Measurements from ENCODE around the gene TNN.
A peak's percentile ranks its signal among the peaks of the same experiment; 100 is the strongest.

TNN gene

DNA sequence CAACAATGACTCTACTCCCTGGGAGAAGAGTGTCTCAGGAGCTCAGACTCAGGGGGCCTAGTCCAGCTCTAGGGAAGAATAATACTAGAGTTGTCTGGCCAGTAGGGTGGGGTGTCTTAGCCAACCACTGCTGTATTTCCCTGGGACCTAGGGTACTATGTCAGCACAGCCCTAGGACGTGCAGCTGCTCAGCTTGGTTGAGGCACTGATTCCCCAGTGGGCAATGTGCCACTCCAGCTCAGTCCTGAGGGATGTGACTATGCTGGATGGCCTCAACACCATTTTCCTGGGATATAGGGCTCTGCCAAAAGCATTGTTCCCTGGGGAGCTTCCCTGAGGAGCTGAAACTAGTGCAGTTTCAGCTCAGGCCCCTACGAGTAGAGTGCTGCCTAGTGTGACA lies 47.4 kb downstream of the TNN start:
- DNase-seq = no peak

DNA sequence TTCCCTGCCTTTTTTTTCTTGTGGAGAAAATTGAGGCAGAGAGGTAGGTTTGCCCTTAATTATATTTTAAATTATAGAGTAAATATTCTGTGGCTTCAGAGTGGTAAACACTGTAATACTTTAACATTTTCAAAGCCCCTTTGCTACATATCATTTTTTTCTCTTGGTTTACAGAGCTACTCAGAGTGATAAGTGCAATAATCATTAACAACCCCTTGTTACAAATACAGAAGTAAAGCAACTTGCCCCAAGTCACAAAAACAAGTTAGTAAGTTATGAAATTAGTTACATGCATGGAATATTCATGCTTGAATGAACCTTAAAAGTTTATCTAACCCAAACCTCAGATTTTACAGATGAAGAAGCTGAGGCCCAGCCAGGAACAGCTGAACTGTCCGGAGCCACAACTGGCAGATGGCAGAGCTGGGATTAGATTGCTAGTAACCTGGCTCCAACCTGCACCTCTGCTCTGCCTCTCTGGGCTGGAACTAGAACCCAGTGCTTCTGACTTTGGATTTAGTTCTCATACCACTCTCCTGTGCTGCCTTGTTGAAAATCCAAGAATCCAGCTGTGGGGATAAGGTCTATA lies 48.7 kb downstream of the TNN start:
- DNase-seq = no peak

DNA sequence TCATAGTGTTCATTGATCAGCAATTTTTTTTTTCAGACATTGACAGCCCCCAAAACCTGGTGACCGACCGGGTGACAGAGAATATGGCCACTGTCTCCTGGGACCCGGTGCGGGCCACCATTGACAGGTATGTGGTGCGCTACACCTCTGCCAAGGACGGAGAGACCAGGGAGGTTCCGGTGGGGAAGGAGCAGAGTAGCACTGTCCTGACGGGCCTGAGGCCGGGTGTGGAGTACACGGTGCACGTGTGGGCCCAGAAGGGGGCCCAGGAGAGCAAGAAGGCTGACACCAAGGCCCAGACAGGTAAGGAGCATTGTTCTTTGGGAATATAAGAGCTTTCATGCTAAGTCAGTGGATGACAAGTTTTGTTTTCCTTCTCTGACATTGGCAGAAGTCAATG lies 49.3 kb downstream of the TNN start:
- no peak for DNase-seq

DNA sequence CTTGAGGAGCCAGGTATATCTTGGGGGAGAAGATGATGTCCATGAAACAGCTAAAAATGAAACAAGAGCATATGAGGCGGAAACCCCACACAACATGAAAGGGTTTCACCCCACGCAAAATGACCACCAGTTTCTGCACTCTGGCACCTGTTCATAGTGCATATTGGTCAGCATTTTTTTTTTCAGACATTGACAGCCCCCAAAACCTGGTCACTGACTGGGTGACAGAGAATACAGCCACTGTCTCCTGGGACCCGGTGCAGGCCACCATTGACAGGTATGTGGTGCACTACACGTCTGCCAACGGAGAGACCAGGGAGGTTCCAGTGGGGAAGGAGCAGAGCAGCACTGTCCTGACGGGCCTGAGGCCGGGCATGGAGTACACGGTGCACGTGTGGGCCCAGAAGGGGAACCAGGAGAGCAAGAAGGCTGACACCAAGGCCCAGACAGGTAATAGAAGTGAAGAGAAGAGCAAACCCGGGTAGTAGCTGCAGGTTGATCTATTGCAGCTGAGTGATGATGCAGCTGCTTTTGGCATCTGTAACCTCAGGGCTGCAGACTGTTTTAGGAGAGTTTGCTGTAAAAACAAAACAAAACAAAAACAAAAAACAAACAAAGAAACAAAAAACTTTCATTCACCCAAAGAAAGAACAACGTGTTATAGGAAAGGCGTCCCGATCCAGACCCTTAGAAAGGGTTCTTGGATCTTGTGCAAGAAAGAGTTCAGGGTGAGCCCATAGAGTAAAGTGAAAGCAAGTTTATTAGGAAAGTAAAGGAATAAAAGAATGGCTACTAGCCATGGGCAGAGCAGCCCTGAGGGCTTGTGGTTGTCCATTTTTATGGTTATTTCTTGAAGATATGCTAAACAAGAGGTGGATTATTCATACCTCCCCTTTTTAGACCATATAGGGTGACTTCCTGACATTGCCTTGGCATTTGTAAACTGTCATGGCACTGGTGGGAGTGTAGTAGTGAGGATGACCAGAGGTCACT lies 51.0 kb downstream of the TNN start:
- DNase-seq = no peak

DNA sequence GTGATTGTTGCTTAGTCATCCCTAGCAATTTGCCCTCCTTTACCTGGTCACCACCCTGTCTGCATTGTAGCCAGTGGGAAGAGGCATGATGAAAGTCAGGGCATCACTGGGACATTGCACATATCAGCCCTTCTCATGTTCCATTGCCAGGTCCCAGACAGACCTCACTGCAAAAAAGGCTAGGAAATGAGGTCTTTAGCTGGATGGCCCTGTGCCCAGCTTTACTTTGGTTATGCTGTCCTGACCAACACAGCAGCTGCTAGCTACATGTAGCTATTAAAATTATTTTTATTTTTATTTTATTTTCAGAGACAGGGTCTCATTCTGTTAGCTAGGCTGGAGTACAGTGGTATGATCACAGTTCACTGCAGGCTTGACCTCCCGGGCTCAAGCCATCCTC lies 52.9 kb downstream of the TNN start:
- DNase-seq = no peak

DNA sequence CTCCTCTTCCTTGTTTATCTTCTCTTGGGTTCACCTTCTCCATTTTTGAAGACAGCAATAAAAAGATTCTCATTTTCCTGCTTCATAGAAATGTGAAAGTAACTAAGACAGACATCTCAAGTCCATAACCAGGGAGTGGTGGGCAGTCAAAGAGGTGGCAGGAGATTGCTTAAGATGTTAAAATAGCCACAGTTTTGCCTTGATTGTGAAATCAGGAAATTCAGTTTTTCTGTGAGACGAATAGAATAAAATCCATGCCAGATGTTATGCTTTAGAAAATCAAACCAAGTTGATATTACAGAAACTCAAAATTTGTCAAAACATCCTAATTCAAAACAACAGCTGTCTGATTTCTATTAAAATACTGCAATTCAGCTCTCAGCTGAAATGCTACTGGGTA lies 57.2 kb downstream of the TNN start:
- DNase-seq = no peak

DNA sequence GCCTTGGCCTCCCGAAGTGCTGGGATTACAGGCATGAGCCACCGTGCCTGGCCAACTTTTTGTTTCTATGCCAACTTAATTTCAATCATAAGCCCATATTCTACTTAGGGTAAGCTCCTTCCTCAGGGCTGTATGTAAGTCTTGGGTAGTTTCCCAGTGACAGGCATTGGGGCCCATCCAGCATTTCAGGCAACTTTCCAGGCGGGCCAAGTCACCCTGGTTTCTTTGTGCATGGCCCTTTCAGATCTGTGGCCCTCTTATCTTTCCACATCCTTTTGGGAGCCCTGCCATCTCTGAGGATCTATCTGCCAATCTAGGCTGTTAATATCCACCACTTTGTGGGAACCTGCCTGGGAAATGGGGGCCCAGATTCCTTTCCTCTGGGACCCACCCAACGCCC lies 58.7 kb downstream of the TNN start:
- no peak for DNase-seq

DNA sequence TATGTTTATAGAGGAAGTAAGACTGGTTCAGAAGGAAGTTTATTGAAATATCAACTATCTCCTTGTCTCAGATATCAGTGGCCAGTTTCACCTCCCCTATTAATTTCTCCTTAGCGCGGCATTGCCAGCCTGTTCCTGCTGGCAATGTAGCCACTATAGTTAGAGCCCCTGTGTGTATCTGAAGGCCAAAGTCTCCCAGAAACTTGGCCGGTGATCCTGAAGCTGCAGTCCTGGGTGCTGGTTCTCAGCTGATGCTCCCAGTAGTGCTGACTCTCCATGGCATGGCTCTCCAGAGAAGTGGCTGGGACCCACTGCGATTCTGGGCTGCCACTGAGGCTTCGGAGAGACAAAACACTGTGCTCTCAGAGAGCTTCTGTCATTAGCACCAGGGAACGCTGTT lies 59.9 kb downstream of the TNN start:
- no peak for DNase-seq

DNA sequence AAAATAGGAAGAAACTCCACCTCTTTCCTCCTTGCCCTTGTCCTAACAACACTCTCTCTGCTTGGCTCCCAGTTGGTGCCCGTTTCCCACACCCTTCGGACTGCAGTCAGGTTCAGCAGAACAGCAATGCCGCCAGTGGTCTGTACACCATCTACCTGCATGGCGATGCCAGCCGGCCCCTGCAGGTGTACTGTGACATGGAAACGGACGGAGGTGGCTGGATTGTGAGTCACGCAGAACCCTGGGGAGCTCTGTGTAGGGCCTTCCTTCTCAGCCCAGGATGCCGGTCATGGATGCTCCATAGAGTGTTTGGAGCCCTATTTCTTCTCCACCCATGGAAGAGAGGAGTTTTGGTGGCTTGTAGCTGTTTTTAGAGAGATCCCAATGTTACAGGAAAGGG lies 60.9 kb downstream of the TNN start:
- DNase-seq = no peak

DNA sequence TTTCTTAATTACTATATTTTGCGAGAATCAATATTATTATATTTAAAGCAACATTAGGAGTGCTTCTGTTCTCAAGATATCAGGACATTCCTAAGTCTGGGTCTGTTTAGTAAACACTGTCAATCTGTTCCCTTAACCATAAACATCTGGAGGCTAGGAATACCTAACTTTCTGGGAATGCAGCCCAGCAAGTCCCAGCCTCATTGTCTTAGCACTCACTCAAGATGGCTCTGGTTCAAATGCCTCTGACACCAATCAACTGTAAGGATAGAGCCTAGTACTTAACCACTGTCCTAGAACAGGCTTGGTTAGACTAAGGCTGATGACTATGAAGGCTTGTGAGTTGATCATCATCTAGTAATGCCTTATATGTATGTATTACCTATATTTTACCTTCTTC lies 61.5 kb downstream of the TNN start:
- no peak for DNase-seq

DNA sequence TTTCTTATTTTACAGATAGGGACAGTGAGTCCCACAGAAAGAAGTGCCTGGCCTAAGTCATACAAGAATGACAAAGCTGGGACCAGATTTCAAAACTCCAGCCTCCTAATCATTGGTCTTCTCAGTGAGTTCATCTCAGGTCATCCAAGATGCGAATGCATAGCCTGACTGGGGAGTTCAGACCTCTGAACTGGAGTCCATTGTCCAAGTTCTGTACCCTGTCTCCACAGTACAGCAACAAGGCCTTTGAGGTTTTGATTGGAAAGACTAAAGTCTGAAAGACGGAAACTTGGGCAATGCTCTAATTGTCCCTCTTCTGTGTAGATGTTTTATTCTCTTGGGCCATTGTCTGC lies 62.0 kb downstream of the TNN start:
- no peak for DNase-seq

DNA sequence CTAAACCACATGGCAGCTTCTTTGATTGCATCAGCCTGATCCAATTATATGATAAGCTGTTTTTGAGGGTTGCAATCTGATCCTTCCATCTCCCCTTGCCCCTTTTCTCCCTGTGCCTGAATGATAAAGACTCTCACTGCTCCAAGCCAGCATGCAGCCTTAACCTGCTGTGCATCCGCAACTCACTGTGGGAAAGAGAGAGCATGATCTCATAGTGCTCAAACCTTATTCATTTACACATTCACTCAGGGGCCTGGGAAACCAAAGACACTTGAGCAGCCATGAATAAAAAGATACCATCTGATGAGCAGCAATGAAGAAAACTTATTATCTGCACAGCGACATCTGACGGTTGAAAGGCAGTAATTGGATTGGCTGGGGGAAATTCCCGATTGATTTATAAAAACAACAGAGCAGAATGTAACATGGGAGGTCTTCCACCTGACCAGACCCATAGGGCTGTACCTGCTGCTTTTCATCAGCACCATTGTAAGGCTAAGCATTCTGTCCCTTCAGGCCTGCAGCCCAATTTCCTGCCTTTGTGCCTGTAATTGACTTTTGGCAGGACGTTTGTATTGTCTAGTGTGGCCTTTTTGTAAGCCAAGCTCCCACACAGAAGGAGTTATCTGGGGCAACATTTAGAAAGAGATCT lies 62.5 kb downstream of the TNN start:
- no peak for DNase-seq

DNA sequence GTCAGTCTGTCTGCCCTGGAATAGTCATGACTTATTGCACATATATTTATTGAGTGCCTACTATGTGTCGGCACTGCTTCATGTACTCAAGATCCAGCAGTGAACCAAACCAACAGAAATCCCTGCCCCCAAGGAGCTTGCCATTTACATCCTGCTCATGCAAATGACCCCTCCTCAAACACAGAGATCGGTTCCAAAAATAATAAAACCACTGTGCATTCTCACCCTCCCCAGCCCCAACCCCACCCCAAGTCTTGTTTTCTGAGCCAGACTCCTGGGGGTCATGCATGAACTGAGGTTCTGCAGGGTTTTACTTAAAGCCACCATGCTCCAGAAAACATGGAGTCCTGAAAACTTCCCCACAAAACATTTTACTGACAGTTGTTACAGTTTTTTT lies 63.0 kb downstream of the TNN start:
- DNase-seq = no peak

DNA sequence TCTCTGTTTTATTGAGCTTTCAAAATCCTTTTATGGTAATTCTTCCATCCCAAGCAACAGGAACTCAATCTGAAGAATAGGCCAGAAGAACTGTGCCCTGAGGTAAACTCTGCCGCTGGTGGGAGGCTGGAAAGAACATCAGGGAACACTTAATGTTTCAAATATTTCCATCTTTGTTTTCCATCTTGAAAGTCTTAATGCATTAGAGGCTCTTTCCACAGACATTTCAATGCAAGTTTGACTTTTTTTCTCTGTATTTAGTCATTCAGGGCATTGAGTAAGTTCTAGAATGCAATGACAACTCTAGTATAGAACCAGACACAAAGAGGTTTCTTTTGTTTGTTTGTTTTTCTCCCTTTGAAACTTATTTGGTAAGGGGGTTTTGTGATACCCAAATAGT lies 63.5 kb downstream of the TNN start:
- DNase-seq = no peak

DNA sequence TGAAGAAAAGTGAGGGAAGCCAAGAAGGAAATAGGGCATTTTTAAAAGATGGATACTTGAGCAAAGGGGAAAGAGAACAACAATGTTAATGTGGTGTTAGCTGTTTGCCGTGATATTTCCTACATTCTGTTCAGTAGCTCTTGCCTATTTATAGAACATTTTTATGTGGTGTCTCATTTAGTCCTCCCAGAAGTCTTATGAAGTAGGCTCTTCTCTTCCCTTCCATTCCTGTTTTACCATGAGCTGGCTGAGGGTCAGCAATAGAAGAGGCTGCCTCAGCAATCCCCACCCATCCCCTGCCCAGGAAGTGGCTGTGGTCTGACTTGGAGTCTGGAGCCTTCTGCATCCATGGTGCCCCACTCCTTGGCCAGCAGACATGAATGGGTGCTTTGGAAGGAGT lies 64.8 kb downstream of the TNN start:
- DNase-seq = no peak

DNA sequence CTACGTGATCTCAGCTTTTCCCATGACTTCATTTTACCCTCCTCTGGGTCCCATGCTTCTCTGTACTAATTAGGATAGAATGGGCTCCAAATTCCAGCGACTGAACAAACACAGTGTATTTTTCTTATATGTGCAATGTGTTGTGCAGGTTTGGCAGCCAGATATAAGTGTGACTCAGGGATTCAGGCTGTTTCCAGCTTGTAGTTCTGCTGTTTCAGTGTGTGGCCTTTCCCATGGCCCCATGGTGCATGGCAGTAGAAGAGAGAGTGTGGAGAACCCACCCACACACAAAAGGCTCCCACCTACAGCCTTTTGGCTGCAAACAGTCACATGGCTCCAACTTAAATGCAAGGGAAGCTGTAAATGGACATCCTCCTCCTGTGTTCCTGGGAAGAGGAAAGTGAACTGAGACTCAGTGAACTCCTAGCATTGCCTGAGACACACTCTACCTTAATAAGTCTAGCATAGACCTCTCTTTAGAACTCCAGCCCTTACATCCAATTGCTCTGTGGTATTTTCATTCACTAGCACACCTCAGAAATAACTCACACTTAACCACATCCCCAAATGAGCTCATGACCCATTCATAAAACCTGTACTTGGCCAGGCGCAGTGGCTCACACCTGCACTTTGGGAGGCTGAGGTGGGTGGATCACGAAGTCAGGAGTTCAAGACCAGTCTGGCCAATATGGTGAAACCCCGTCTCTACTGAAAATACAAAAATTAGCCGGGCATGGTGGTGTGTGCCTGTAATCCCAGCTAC lies 66.2 kb downstream of the TNN start:
- no peak for DNase-seq

DNA sequence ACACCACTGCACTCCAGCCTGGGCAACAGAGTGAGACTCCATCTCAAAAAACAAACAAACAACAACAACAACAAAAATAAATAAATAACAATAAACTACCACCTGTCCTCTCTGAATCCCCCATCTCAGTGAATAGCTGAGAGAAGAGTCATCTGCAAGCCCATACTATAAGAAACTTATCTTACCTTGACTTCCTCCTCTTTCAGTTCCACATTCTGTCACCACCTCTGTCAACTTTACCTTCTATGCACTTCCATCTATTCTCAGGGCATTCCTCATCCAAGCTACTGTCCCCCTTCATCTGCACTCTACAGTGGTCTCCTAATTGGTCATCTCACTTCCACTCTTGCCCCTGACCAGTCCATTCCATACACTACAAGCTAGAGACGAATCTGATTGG lies 66.9 kb downstream of the TNN start:
- no peak for DNase-seq

DNA sequence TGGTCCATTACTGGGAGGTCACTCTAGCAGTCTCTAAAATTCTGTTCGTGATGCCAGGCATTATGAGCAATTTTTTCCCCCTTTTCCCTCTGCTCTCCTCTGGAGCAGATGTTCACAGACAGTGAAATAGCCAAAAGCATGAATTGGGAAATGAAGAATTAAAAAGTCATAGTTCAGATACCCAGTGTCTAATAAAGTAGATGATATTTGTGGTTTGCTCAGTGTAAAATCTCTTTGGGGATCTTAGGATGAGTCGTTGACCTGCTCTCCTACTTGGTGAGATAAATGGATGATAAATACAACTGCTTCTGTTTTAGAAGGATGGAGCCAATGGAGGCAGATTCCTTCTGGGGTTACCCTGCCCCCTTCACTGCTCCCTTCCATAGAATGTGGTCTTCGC lies 68.6 kb downstream of the TNN start:
- DNase-seq = no peak

DNA sequence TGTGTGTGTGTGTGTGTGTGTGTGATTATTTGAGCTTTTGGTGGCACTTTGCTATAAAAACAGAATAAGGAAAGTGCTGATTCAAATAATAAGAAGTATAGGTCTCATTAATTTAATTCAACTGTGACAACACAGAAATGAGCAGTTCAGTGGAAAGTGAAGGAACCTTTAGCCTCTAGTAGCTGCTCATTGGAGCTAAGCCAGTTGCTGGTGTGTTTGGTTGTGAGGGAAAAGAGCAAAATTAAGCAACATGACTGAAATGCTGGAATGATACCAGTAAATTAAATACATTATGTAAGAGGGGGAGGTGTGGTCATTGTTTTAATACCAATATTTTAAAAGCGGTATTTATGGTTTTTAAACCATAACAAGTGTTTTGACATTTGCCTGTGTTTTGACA lies 69.7 kb downstream of the TNN start:
- no peak for DNase-seq

DNA sequence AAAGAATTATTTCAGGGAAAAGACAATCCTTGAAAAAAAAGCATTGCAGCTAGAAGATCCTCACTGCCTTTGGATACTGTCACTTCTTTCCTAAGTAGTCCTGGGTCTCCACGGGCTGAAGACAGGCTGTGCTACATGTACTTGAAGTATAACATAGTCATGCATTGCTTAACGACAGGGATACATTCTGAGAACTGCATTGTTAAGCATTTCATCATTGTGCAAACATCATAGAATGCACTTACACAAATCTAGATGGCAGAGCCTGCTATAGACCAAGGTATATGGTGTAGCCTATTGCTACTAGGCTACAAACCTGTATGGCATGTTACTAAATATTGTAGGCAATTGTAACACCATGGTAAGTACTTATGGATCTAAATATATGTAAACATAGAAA lies 70.9 kb downstream of the TNN start:
- no peak for DNase-seq

DNA sequence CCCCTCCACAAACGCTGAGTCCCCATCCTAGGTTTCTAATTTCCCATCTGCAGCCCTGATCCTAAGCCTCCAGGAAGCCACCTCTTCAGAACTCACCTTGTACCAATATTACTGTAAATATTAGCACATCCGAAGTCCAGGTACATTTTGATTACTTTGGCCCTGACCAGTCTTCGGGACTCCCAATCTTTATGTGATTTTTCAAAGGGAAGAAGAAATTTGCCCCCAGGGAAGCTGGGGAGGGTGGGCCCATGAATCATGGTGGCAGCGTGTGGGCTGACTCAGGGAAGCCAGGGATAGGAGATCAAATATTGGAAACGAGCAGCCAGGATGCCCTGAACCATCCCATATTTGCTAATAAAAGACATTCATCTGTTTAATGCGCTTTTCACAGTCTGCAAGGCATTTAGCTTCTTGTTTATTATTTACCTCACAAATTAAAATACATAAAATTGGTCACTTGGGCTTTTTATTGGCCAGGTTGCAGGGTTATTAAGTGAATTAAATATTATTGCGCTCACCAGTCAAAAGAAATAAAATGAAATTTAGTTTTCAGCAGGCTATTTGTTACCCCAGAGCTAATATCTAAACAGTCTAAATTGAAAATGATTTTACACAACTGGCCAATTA lies 78.4 kb downstream of the TNN start:
- DNase-seq = no peak

DNA sequence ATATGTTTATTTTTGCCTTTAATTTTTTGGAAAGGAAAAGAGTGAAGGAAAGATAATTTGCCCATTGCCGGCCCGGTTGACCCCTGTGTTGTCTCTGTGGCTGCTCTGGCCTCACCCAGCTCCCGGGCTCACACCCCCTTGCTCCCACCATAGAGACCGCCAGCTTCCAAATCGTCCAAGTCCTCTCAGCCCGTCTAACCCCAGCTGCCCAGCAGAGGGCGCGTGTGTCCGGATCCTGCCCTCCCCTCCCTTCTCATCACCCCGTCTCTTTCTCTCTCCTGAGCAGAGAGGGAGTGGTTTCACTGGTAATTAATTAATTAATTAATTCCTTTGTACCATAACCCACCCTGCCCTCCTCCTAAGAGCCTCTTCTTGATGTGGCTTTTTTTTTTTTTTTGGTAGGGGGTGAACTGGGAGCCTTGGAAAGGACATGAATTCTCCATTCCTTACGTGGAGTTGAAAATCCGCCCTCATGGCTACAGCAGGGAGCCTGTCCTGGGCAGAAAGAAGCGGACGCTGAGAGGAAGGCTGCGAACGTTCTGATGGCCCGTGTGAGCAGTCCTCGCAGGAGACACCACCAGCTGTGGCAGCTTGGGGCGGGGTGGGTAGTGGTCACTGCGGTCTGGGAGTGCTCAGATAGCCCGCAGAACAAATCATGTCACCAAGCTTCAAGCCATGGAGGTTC lies 79.0 kb downstream of the TNN start:
- peak; percentile 31 for DNase-seq

Measured in effector CD8-positive, alpha-beta T cell (primary cell).